Psoas muscle (tissue), 8 donors: ENCODE results near the gene RAPGEF4. TPM values are rescaled to one million over a fixed set of nuclear protein-coding genes. Genes with fewer than 3 reads are reported as not detected.
A peak's percentile ranks its signal among the peaks of the same experiment; 100 is the strongest.

Source experiments
- ATAC-seq, 4 donors: fragments of 200-7000 bp; cut with Tn5 transposase; one replicate each; pipeline ENCODE4 v1.9.1; 2020; ENCODE audit warnings: moderate library complexity in 3 of 4, mild to moderate bottlenecking in 2 of 4
- DNase-seq, 2 donors: peaks; one replicate each; pipeline ENCODE4 v3.0.0-alpha.2; 2020
- H3K27ac ChIP-seq: fragments of 200-600 bp; one replicate; pipeline ENCODE4 v1.8.0; 2022
- H3K27me3 ChIP-seq, 3 donors: fragments of 200-600 bp in 1 of 3; one replicate each; pipeline versions ENCODE4 v1.6.1 to v1.8.0; 2013 to 2022; ENCODE audit warnings: low read length in 2 of 3, mild to moderate bottlenecking in 2 of 3, moderate library complexity in 1 of 3; ENCODE audit not compliant: insufficient read depth in 3 of 3
- H3K36me3 ChIP-seq, 2 donors: fragments of 200-600 bp in 1 of 2; one replicate each; pipeline versions ENCODE4 v1.6.1 to v1.8.0; 2013 to 2022; ENCODE audit warnings: low read depth in 1 of 2, mild to moderate bottlenecking in 1 of 2, moderate library complexity in 1 of 2; ENCODE audit not compliant: insufficient read depth in 1 of 2
- H3K4me1 ChIP-seq: fragments of 200-600 bp; one replicate; pipeline ENCODE4 v1.8.0; 2022
- H3K4me3 ChIP-seq: fragments of 200-600 bp; one replicate; pipeline ENCODE4 v1.8.0; 2022; ENCODE audit warnings: mild to moderate bottlenecking
- H3K9me3 ChIP-seq: fragments of 200-600 bp; one replicate; pipeline ENCODE4 v1.8.0; 2022
- CTCF ChIP-seq: fragments of 200-600 bp; IDR thresholded peaks from one replicate; pipeline ENCODE4 v1.8.0; 2022; ENCODE audit warnings: antibody characterized with exemption
- WGBS, 3 donors: extraction: QIAGEN DNeasy Blood & Tissue Kit; methylation state at CpG; one replicate each; pipeline versions ENCODE4 v1.1.6 to v1.1.7; 2013; 5-methylcytosine and 5-hydroxymethylcytosine counted together
- intact Hi-C, 2 donors: fragments of 100-400 bp; cut with DNase I; formaldehyde crosslinking; loops; one replicate each; pipeline versions ENCODE4 v1.11.0 to v1.14.2; 2022
- polyA plus RNA-seq, 3 donors: library from polyadenylated mRNA; stranded (reverse); fragments of 200-250 nt; gene quantifications; one replicate each; pipeline ENCODE4 v1.2.3, GENCODE V29; 2013
- total RNA-seq, 4 donors: library from RNA; stranded (reverse); fragmentation: NEBNext Ultra II Directional in 2 of 4; extraction: Animal tissue kit (Norgen Biotek cat#: 25700) in 2 of 4; gene quantifications; one replicate each; pipeline versions ENCODE4 v1.2.1 to v1.2.4, GENCODE V29; 2021 to 2023
- donor health status: healthy with polysubstance abuse.
- donor health status: DM: no; HTN: no; CAD: no; lungs with moderate emphysema.
- donor health status: Bipolar disorder and iron deficiency.
- donor health status: healthy.
- donor health status: DM: yes; HTN: yes; CAD: no.
- donor health status: DM: no; HTN: no; CAD: no.
- donor health status: DM: no; HTN: no; CAD: no.
- donor health status: DM: yes; HTN: yes; CAD: no.

Gene RAPGEF4
- total and polyA plus RNA-seq, 7 donors = 0.61 to 2.0 (median 0.92) TPM

- 43 to 44% (median 43%) methylated on average over 9 of the region's 9 CpGs for WGBS, 3 donors
- H3K27ac ChIP-seq = no peak overlapping the region
- ATAC-seq = no peak
- intact Hi-C loops = loop anchor here (5.0 to 10.0 kb wide), 2 partner anchors 73 to 415 kb away; no protein-coding TSS in a partner anchor
- H3K36me3 ChIP-seq = no peaks in the 10 kb centered on the region
- H3K4me1 ChIP-seq = peaks cover 4% of the 10 kb centered on the region
- H3K9me3 ChIP-seq = no peaks in the 10 kb centered on the region
- TF ChIP-seq CTCF = no peak
- peaks cover 0 to 3% (median 0%) of the 10 kb centered on the region in 3 donors for H3K27me3 ChIP-seq
- DNase-seq = no peak
- no peak overlapping the region for H3K4me3 ChIP-seq
These were observed 124.1 kb downstream of the RAPGEF4 start for GRCh38 chr2:172859581-172860335.

DNA sequence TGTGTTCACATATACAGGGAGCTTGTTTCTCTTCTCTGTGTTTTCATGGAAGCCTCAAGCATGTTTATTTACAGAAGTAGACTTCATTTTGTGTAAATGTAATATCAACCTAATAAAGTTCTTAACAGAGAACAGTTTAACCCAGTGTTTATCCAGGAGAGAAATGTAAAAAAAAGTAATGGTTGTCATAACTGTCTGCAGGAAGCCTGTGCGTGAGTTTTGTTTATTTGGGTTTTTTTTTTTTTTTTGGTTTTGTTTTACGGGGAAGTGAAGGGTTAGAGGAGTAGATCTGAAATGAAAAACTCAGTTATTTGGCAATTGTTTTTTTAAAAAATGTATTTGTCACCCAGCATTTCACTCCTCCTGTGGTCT is 124.7 kb downstream of the RAPGEF4 start:
- Histone ChIP-seq H3K27me3 (peaks cover 0 to 3% (median 0%) of the 10 kb centered on the region in 3 donors), H3K4me3 (no peak overlapping the region), H3K27ac (no peak overlapping the region), H3K9me3 (no peaks in the 10 kb centered on the region), H3K36me3 (no peaks in the 10 kb centered on the region), H3K4me1 (peaks cover 4% of the 10 kb centered on the region)
- ATAC-seq = no peak
- no peak for DNase-seq
- no peak for TF ChIP-seq CTCF
- WGBS, 3 donors = 67 to 69% (median 69%) methylated on average over 2 of the region's 2 CpGs
- intact Hi-C loops = loop anchor here (5.0 to 10.0 kb wide), 2 partner anchors 72 to 414 kb away; no protein-coding TSS in a partner anchor

DNA sequence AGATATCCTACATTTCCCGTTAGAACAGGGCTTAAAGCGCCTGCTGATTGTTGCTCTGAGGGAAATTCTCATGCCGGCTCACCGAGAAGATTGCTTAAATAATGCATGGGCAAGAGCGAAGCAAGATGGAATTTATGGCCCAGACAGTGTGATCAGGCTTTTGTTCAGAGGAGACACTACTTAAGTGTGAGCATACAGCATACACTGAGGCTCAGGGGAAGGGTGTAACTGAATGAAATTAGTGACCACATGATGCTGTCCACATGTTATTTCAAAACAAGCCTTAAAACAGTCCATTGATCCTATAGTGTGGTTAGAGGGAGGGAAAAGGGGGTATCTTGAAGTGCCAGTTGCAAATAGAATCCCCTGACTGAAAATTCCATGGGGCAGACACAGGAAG is 125.5 kb downstream of the RAPGEF4 start:
- intact Hi-C loops = loop anchor here (5.0 to 10.0 kb wide), 2 partner anchors 71 to 414 kb away; no protein-coding TSS in a partner anchor
- no peak for ATAC-seq
- DNase-seq = no peak
- no peak overlapping the region for H3K4me3 ChIP-seq
- no peaks in the 10 kb centered on the region for H3K36me3 ChIP-seq
- H3K27ac ChIP-seq = peak overlapping the region; percentile 14
- peaks cover 4% of the 10 kb centered on the region for H3K4me1 ChIP-seq
- no peak for TF ChIP-seq CTCF
- H3K27me3 ChIP-seq = peaks cover 0 to 3% (median 0%) of the 10 kb centered on the region in 3 donors
- 54 to 57% (median 55%) methylated on average over 5 of the region's 5 CpGs for WGBS, 3 donors
- H3K9me3 ChIP-seq = no peaks in the 10 kb centered on the region

- no peak for ATAC-seq
- peak overlapping the region; percentile 14 for H3K27ac ChIP-seq
- no peak overlapping the region for H3K4me3 ChIP-seq
- no peaks in the 10 kb centered on the region for H3K36me3 ChIP-seq
- WGBS, 3 donors = 38 to 42% (median 40%) methylated on average over 7 of the region's 7 CpGs
- peaks cover 4% of the 10 kb centered on the region for H3K4me1 ChIP-seq
- intact Hi-C loops = loop anchor here (5.0 to 10.0 kb wide), 2 partner anchors 70 to 413 kb away; no protein-coding TSS in a partner anchor
- peaks cover 0 to 3% (median 0%) of the 10 kb centered on the region in 3 donors for H3K27me3 ChIP-seq
- H3K9me3 ChIP-seq = no peaks in the 10 kb centered on the region
- TF ChIP-seq CTCF = no peak
- no peak for DNase-seq
These were observed 126.2 kb downstream of the RAPGEF4 start for GRCh38 chr2:172861656-172862476.
